Nucleus accumbens (tissue), 56 donors: ENCODE data around the gene INPP5D.
"Not testable (repeated sequence)": the region's sequence is repeated elsewhere in the genome, so short reads cannot be mapped to it uniquely, and the experiment has no call there.

ENCODE experiments used
- DNase-seq, 56 donors: peaks; one replicate each; lab custom pipeline; 2025; lab: John Stamatoyannopoulos, UW

Gene INPP5D

GRCh38 chr2:233111427-233111826 lies 51.3 kb downstream of the INPP5D start:
- no peak for DNase-seq

DNA sequence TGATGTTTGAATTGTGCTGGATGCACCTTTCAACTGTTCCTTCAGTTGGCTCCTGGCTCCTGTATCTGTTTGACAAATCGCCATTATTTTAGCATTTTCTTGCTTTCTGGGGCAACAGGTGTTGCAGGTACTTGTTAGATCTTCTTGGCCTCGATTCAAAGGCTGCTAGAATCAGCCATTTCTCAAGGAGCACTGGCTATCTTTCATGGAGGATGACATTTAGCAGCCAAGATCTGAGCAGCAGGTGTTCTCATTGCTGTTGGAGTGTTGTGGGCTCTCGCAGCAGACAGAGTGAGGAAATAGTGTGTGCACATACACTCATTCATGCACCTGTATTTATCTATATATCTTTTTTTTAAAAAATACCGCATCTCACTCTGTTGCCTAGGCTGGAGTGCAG lies 52.2 kb downstream of the INPP5D start:
- DNase-seq, result no peak

GRCh38 chr2:233112776-233113452 lies 52.8 kb downstream of the INPP5D start:
- DNase-seq, result no peak

DNA sequence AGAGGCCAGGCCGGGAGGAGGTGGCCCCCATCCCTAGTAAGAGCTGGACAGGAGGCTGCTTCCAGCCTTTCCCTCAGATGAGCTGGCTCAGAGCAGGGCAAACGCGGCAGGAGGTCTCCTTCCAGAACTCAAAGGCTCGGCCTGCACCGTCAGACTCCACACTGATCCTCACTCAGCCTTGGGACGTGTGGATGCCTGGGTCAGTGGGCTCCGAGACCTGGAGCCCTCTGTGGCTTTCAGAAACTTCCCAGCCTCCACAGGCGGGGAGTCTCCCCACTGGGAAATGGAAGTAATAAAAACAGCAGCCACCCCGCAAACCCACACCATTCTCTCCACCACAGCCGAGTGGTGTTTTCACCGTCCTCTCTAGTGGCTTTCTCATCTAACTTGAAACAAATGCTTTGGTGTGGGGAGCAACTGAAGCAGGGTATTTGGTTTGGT lies 54.3 kb downstream of the INPP5D start:
- no peak for DNase-seq

- no peak for DNase-seq
Measured at GRCh38 chr2:233115121-233115520, 55.0 kb downstream of the INPP5D start.

DNA sequence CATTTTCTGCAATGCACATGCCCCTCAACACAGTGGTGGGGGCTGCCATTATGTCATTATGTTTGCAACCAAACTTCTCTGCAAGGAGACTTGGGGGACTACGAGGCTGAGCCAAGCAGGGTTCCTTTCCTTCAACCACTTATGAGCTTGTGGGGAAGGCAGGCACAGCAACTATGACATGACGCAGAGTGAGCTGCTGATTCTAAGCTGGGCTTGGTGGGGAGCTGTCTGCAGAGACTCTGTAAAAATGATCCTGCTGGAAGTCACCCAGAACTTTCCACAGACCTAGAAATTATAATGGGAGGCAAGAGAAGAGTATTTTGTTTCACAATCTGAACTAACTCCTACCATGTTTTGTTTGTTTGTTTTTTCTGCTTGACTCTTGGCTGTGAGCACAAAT lies 55.6 kb downstream of the INPP5D start:
- no peak for DNase-seq

GRCh38 chr2:233116946-233117345 lies 56.8 kb downstream of the INPP5D start:
- DNase-seq, result peak in 4 of 56 donors; percentile 15 to 36 (median 20)

DNA sequence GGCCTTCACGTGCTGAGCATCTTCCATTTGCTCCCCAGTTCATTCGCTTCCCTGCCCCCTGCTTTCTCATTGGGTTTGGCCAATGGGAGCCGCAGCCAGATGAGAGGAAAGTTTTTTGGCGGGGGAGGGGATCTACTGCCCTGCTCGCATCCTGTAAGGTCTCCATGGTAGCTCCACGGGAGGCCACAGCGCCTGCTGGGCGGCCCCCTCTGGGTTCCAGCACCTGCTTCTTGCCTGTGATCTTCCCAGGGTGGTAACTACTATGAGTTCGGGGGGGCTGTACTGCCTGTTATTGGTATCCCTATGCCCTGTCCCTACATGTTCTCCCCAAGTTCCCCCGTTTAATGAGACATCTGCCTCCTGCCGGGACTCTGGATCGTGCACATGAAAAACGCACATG lies 57.2 kb downstream of the INPP5D start:
- no peak for DNase-seq

DNA sequence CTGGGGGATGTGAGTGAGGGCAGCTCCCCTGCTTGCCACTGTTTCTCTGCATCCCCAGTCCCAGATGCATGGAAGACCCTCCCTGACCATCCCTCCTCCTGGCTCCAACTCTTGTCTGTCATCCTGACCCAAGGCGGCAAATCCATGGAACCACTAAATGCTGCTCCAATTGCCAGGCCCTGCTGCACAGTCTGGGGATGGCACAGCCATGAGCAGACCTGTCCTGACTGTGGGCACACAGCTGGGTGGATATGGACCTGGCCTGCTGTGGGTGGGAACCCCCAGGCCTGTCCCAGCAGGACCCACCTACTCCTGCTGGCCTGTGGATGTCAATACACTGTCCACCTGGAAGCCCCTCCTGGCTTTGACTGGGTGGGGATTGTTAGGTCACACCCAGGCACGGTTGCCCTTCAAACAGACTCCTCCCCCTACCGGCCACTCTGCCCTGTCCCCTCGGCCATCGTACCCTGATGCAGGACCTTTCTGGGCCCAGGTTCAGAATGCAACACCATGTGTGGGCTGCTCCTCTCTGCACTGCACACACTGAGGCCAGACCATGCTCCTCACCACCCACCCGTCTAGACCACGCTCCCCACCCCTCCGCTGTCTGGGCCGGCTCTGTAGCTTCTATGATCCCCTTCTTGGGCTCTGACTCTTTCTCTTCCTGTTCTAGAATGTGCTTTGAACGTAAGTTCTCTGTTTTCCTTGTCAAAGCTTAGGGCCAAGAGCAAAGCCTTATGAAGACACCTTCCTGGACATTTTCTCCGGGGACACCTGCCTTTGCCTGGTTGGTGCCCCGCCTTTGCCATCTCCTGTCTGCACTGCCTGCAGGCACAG lies 57.9 kb downstream of the INPP5D start:
- DNase-seq, result no peak

- DNase-seq, result no peak
Measured at GRCh38 chr2:233118648-233119000, 58.5 kb downstream of the INPP5D start.

- DNase-seq, result no peak
Measured at GRCh38 chr2:233119123-233119522, 59.0 kb downstream of the INPP5D start.

- no peak for DNase-seq
Measured at GRCh38 chr2:233119806-233120205, 59.7 kb downstream of the INPP5D start.

GRCh38 chr2:233120459-233120858 lies 60.3 kb downstream of the INPP5D start:
- no peak for DNase-seq

DNA sequence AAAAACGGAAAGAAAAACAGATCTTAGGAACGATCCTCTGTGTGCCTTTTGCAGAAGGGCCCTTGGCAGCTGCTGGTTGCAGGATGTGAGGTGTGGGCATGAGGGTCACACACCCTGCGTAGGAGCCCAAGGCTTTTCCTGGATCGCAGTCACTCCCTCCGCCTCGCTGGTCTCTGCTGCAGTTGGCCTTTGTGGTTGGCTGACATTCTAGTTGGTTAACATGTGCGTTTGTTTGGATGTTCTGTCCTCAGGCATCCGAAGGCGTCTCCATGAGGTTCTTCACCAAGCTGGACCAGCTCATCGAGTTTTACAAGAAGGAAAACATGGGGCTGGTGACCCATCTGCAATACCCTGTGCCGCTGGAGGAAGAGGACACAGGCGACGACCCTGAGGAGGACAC lies 61.7 kb downstream of the INPP5D start:
- DNase-seq, result no peak

DNA sequence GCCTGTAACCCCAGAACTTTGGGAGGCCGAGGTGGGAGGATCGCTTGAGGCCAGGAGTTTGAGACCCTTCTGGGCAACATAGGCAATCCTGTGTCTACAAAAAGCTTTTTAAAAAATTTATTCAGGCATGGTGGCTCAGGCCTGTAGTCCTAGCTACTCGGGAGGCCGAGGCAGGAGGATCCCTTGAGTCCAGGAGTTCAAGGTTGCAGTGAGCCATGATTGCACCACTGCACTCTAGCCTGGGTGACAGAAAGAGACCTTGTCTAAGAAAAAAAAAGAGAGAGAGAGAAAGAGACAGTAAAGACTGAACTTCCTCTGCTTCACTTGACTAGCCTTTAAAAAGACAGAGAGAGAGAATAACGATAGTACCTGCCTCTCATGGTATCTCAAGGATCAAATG lies 62.4 kb downstream of the INPP5D start:
- no peak for DNase-seq

DNA sequence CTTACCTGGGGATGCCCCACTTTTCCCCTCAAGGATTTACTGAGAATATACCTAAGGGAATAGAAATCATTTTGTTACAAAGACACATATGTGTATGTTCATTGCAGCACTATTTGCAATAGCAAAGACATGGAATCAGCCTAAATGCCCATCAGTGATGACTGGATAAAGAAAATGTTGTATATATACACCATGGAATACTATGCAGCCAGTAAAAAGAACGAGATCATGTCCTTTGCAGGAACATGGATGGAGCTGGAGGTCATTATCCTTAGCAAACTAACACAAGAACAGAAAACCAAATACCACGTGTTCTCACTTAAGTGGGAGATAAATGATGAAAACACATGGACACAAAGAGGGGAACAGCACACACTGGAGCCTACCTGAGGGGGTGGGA lies 63.4 kb downstream of the INPP5D start:
- not testable (repeated sequence) for DNase-seq

DNA sequence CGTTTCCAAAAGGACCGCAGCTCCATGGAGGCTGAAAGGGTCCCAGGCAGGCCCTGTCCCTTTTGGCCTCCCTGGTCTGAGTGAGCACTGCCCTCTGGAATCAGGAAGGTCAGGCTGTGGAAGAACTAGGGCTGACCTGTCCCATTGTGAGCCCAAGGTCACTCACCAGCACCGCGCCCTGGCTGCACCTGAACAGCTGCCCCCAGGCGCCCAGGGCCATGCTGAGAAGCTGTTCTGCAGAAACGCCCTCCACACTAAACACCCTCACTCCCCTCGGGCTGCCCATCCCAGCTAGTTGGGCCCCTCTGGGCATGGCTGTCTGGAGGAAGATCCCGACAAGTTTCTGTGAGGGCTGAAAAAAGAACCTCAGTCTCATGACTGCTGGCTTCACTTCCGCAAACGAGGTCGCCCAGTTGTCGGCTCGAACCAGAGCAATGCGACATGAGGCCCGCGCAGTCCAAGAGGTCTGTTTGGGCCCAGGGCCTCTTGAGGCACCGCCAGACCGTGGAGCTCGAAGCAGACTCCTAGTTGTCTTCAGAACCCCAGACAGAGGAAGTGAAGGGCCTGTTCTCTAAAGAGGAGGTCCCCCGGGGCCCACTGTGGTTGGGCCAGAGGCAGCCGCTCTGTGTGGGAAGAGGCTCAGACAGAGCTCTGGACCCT lies 64.4 kb downstream of the INPP5D start:
- peak in 12 of 56 donors; percentile 10 to 51 (median 24) for DNase-seq

DNA sequence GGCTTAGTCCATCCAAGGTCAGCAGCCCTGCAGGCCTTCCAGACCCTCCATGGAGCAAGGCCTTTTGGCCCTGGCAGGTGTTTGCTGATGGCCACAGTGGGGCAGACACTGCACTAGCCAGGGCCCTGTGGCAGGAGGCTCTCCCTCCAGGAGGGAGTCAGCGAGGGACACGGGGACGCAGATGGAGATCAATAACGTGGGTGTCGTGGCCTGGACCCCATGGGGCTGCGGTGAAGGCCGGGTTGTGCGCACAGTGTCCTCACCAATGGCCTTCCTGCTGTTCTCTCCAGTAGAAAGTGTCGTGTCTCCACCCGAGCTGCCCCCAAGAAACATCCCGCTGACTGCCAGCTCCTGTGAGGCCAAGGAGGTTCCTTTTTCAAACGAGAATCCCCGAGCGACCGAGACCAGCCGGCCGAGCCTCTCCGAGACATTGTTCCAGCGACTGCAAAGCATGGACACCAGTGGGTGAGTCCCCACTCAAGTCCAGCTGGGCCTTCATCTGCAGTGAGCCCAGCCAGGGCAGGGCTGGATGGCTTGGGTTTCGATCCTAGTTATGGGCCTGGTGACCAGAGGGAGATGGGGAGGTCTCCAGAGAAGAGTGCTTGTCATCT lies 65.4 kb downstream of the INPP5D start:
- DNase-seq, result no peak

DNA sequence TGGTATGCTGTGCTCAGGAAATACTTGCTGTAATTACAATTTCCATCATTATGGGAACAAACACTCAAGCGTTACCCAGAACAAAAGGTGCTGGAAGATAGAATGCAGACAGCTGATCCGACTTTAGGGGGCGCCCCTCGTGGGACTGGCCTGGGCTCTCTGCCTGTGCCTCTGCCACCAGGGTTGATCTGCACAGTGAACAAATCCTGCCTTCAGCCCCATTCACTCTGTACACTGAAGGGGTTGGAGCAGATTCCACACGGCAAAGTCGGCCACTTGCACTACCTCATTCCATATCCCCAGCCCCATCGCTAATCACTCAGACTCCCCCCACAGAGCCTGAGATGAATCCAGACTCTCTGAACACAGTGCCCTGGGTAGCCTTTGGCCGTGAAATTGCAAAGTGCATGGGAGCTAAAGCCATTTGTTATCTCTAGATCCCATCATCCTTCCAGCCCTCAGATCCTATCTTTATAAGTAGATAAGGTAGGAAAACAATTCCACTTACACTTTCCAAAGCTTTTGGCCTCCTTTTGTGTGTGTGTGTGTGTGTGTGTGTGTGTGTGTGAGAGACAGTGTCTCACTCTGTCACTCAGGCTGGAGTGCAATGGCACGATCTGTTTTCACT lies 69.3 kb downstream of the INPP5D start:
- DNase-seq, result no peak

DNA sequence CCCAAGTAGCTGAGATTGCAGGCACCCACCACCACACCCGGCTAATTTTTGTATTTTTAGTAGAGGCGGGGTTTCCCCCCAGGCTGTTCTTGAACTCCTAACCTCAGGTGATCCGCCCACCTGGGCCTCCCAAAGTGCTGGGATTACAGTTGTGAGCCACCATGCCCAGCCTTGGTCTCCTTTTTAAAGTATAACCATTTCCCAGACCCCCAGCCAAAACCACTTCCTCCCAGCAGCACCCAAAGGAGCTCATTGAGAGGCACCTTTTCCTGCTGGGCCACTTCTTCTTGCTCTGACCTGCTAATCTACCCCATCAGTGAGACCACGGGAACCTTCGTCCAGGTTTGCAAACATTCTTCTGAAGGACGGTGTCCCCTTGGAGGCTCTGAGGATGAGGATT lies 69.9 kb downstream of the INPP5D start:
- no peak for DNase-seq
